ENCODE measurements around the gene IFITM5. TPM values are rescaled to one million over a fixed set of nuclear protein-coding genes. Genes with fewer than 3 reads are reported as not detected.

Gene IFITM5
- total and polyA plus RNA-seq, 9 of the 15 experiments (the other 6 are each of a cell fraction or from before 2014, with no cell fraction given): 0.19 TPM; not detected in 8

DNA sequence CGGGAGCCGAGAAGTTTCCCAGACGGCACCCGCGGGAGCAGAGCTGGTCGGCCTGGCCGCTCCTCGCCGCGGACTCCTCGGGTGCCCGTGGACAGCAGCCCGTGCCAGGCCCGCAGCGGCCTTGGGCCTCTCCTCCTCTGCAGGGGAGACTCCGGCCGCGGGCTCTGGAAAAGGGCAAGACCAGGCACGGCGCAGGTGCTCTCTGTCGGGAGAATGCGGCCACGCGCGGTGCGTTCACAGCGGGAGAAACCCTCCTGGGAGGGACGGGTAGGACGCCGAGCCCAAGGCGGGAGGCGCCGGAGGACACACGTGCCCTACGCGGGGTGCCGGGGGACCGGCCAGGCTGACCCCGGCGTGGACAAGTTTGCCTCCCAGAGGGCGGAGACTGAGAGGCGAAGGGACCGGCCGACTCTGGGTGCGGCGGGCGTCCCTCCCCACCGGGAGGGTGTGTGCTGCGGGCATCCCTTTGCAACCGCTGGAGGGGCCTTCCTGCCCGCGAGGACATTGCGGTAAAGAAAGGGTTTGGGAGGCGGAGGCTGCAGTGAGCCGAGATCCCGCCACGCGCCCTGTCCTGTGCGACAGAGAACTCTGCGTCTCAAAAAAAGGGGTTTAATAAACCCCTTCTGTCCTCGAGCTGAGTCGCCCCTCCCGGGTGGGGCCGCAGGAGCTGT, 16.8 kb upstream of the IFITM5 start (continued):
- TF ChIP-seq HDGF (IDR thresholded peaks at IDR 0.05) (no peak), ZKSCAN8 (CRISPR knock-in tag; IDR thresholded peaks at IDR 0.05) (no peak), NR2C2 (CRISPR knock-in tag; IDR thresholded peaks at IDR 0.05) (no peak), NR2C2 (tag; IDR thresholded peaks at IDR 0.05) (peak; percentile 71), PYGO2 (tag; IDR thresholded peaks at IDR 0.05) (no peak), RAD21 (CRISPR knock-in tag; conservative IDR thresholded peaks at IDR 0.05 in 1 of 2, IDR thresholded peaks at IDR 0.05 in 1 of 2) (no peak), MEF2D (tag; conservative IDR thresholded peaks at IDR 0.05; ENCODE audit: low read depth) (no peak), POLR2AphosphoS2 (IDR thresholded peaks at IDR 0.05; ENCODE audit: low read length) (0 out of 2 replicates have a peak, but pooled peaks have one; percentile 4), EWSR1 (IDR thresholded peaks at IDR 0.05; ENCODE audit: borderline replicate concordance, low read depth, partially characterized antibody) (no peak), SMAD4 (CRISPR knock-in tag; conservative IDR thresholded peaks at IDR 0.05) (peak; percentile 72)
- TF ChIP-seq, protein P1, sequence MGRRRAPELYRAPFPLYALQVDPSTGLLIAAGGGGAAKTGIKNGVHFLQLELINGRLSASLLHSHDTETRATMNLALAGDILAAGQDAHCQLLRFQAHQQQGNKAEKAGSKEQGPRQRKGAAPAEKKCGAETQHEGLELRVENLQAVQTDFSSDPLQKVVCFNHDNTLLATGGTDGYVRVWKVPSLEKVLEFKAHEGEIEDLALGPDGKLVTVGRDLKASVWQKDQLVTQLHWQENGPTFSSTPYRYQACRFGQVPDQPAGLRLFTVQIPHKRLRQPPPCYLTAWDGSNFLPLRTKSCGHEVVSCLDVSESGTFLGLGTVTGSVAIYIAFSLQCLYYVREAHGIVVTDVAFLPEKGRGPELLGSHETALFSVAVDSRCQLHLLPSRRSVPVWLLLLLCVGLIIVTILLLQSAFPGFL (CRISPR knock-in tag; IDR thresholded peaks at IDR 0.05): no peak

All from K562 (cell line).